Activated T-cell treated with anti-CD3 and anti-CD28 coated beads for 1 hour (primary cell): Measurements from ENCODE around the gene MGAT2.
"Not testable (repeated sequence)": the region's sequence is repeated elsewhere in the genome, so short reads cannot be mapped to it uniquely, and the experiment has no call there.

Experiments
- DNase-seq: peaks from one replicate; pipeline ENCODE4 v3.0.0-alpha.2; 2020; ENCODE audit warnings: low read depth

The MGAT2 gene

GRCh38 chr14:49657500-49657899, 36.9 kb downstream of the MGAT2 start:
- not testable (repeated sequence) for DNase-seq

GRCh38 chr14:49659526-49660455, 39.2 kb downstream of the MGAT2 start:
- no peak for DNase-seq

- DNase-seq = no peak
Measured at GRCh38 chr14:49670475-49670874, 49.9 kb downstream of the MGAT2 start.
